HG03521 (cell line): ENCODE results near the gene CAMTA1.

Experiments used
- ATAC-seq: cut with Tn5 transposase; IDR thresholded peaks from one replicate; pipeline ENCODE4 v1.9.1; 2021; ENCODE audit warnings: mild to moderate bottlenecking, moderate library complexity; ENCODE audit not compliant: unreplicated experiment

The CAMTA1 gene

GRCh38 chr1:7098641-7099040 is 313.4 kb downstream of the CAMTA1 start:
- ATAC-seq = no peak

- no peak for ATAC-seq
Measured at GRCh38 chr1:7100479-7100878, 315.2 kb downstream of the CAMTA1 start.

- no peak for ATAC-seq
Measured at GRCh38 chr1:7101187-7101586, 315.9 kb downstream of the CAMTA1 start.

GRCh38 chr1:7103361-7103782 is 318.1 kb downstream of the CAMTA1 start:
- no peak for ATAC-seq

GRCh38 chr1:7103874-7104273 is 318.6 kb downstream of the CAMTA1 start:
- no peak for ATAC-seq

GRCh38 chr1:7104339-7104738 is 319.1 kb downstream of the CAMTA1 start:
- ATAC-seq = no peak

GRCh38 chr1:7105269-7105668 is 320.0 kb downstream of the CAMTA1 start:
- no peak for ATAC-seq

- no peak for ATAC-seq
Measured at GRCh38 chr1:7106442-7107108, 321.3 kb downstream of the CAMTA1 start.

- no peak for ATAC-seq
Measured at GRCh38 chr1:7107109-7107830, 322.0 kb downstream of the CAMTA1 start.

GRCh38 chr1:7108251-7108650 is 323.0 kb downstream of the CAMTA1 start:
- ATAC-seq = no peak

GRCh38 chr1:7109901-7110300 is 324.6 kb downstream of the CAMTA1 start:
- no peak for ATAC-seq

GRCh38 chr1:7110321-7110720 is 325.1 kb downstream of the CAMTA1 start:
- ATAC-seq = no peak

GRCh38 chr1:7111853-7112252 is 326.6 kb downstream of the CAMTA1 start:
- ATAC-seq = no peak

- ATAC-seq = no peak
Measured at GRCh38 chr1:7113136-7113535, 327.9 kb downstream of the CAMTA1 start.

GRCh38 chr1:7113822-7114221 is 328.6 kb downstream of the CAMTA1 start:
- no peak for ATAC-seq

- no peak for ATAC-seq
Measured at GRCh38 chr1:7116001-7116400, 330.7 kb downstream of the CAMTA1 start.

- ATAC-seq = no peak
Measured at GRCh38 chr1:7117399-7118281, 332.4 kb downstream of the CAMTA1 start.

- no peak for ATAC-seq
Measured at GRCh38 chr1:7119156-7119555, 333.9 kb downstream of the CAMTA1 start.

- ATAC-seq = no peak
Measured at GRCh38 chr1:7120863-7121621, 335.8 kb downstream of the CAMTA1 start.

- ATAC-seq = no peak
Measured at GRCh38 chr1:7121622-7121988, 336.4 kb downstream of the CAMTA1 start.
